Activated naive CD4-positive, alpha-beta T cell treated with anti-CD3 and anti-CD28 coated beads, Interleukin-2, amount 50 U/mL, for 72 hours (primary cell): ENCODE data around the gene RTP5. TPM values are rescaled to one million over a fixed set of nuclear protein-coding genes. Genes with fewer than 3 reads are reported as not detected.
"Not testable (repeated sequence)": the region's sequence is repeated elsewhere in the genome, so short reads cannot be mapped to it uniquely, and the experiment has no call there.

Experiments
- ATAC-seq, 2 donors: fragments of 150-1000 bp; cut with Tn5 transposase; 2 replicates each; pipeline ENCODE4 v1.10.0; 2021; ENCODE audit warnings: mild to moderate bottlenecking in 2 of 2, moderate library complexity in 2 of 2
- DNase-seq, 2 donors: peaks; one replicate each; pipeline ENCODE4 v3.0.0; 2021 to 2022; ENCODE audit warnings: low spot score in 2 of 2
- H3K27ac Mint-ChIP-seq, 2 donors: one replicate each; pipeline ENCODE4 v1.8.0; 2022; ENCODE audit warnings: mild to moderate bottlenecking in 2 of 2, mixed read lengths in 2 of 2
- H3K36me3 Mint-ChIP-seq, 2 donors: one replicate each; pipeline ENCODE4 v1.8.0; 2022; ENCODE audit warnings: mixed read lengths in 2 of 2
- H3K9me3 Mint-ChIP-seq, 2 donors: one replicate each; pipeline ENCODE4 v1.8.0; 2022; ENCODE audit warnings: mixed read lengths in 2 of 2
- total RNA-seq, 2 donors: library from RNA; stranded (reverse); gene quantifications; one replicate each; pipeline ENCODE4 v1.2.3, GENCODE V29; 2022

RTP5 gene
- total RNA-seq, 2 donors from 2014 or later = 0.09 TPM; not detected in 1

GRCh38 chr2:241908686-241909420, 39.3 kb downstream of the RTP5 start:
- ATAC-seq (no peak), DNase-seq (peak in 1 of 2 donors; percentile 30)
- Mint-ChIP-seq H3K36me3 (peaks cover 16 to 22% of the 10 kb centered on the region in 2 donors), H3K27ac (no peak overlapping the region), H3K9me3 (peaks cover 0 to 4% of the 10 kb centered on the region in 2 donors)

DNA sequence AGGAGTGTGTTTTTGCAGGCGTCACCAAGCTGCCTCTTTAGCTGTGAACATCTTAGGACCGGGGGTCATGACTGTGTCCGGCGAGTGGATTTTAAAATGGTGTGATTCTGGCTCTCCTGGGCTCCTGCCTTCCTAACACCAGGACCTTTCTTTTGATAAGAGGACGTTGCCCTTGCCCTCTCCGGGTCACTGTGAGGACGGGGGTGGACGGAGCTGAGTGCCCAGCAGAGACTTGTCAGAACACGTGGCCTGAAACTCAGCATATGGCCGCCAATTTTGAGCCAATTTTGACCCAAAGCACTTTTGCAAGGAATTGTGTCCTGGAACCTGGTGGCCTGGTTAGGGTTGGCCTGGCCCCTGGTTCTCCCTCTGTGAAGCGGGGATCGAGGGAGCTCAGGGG, 40.2 kb downstream of the RTP5 start:
- no peak for ATAC-seq
- Mint-ChIP-seq H3K9me3 (peaks cover 0 to 4% of the 10 kb centered on the region in 2 donors), H3K36me3 (peaks cover 16 to 22% of the 10 kb centered on the region in 2 donors)

GRCh38 chr2:241910604-241911520, 41.3 kb downstream of the RTP5 start:
- peaks cover 0 to 4% of the 10 kb centered on the region in 2 donors for H3K9me3 Mint-ChIP-seq
- no peak overlapping the region for H3K27ac Mint-ChIP-seq
- ATAC-seq = no peak

More for the DNA sequence above, 40.2 kb downstream of the RTP5 start:
- peak in 1 of 2 donors; percentile 48 for DNase-seq
- H3K27ac Mint-ChIP-seq = no peak overlapping the region

DNA sequence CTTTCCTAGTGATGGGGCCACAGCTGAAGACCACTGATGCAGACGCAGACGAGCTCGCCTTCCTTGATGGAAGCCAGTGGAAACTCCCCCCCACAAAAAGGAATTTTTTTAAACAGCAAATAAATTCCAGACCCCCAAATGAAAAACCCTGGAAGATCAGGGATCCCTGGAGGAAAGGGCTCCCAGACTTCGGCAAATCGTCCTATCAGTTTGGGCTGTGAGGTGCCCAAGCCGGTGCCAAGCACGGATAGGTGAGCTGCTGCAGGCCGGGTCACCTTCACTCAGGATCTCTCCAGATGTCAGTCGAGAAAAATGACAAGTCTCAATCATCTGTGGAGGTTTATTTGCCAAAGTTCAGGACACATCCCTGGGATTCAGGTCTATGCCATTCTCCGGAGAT, 42.0 kb downstream of the RTP5 start:
- Mint-ChIP-seq H3K36me3 (peaks cover 16 to 22% of the 10 kb centered on the region in 2 donors), H3K27ac (peak overlapping the region in 1 of 2 donors; percentile 4), H3K9me3 (peaks cover 0 to 4% of the 10 kb centered on the region in 2 donors)
- DNase-seq (no peak), ATAC-seq (no peak)

More at GRCh38 chr2:241910604-241911520, 41.3 kb downstream of the RTP5 start:
- DNase-seq = no peak
- peaks cover 16 to 22% of the 10 kb centered on the region in 2 donors for H3K36me3 Mint-ChIP-seq

DNA sequence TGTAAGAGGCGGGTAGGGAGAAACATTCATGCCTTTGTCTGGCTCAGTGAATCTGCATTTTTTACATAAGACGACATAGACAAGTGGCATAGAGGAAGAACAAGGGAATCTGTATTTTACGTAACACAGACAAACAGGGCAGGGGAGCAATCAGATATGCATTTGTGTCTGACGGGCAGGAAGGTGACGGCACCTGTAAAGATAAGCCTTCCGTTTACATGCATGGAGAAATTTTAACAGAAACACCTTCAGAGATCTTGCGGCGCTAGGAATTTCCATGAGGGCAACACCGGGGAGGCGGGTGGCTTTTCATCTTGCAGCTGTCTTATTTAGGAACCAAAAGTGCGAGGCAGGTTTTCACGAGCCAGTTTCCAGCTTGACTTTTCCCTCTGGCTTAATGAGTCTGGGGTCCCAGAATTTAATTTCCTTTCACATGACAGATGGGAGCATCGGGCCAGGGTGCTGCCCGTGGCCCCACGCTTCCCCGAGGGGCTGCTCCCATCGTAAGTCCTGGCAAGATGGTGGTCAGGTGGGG, 42.6 kb downstream of the RTP5 start:
- DNase-seq (no peak), ATAC-seq (no peak)
- peaks cover 0 to 6% of the 10 kb centered on the region in 2 donors for H3K9me3 Mint-ChIP-seq
- peaks cover 16 to 22% of the 10 kb centered on the region in 2 donors for H3K36me3 Mint-ChIP-seq
- no peak overlapping the region for H3K27ac Mint-ChIP-seq

- no peak overlapping the region for H3K27ac Mint-ChIP-seq
Measured at GRCh38 chr2:241913703-241914102, 44.2 kb downstream of the RTP5 start.

DNA sequence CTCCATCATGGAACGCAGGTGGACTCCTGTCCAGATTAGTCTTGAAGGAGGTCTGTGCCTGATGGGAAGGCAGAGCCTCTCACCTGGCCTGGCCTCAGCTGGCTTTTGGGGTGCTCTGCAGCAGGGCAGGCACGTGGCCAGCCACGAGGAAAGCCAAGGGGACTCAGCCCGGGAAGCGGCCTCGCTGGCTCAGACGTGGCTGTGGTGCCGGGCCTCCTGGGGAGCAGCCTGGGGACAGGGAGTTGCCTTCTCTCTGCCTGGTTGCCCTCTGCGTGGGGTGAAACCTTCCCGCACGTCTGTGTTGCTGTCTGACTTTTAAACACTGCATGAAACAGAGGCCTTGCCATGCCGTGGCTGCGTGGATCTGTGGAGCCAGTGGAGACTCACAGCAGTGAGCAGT, 45.0 kb downstream of the RTP5 start:
- no peak overlapping the region for H3K27ac Mint-ChIP-seq
- H3K36me3 Mint-ChIP-seq = peaks cover 16 to 22% of the 10 kb centered on the region in 2 donors
- ATAC-seq (no peak), DNase-seq (no peak)
- peaks cover 4 to 17% of the 10 kb centered on the region in 2 donors for H3K9me3 Mint-ChIP-seq

More at GRCh38 chr2:241913703-241914102, 44.2 kb downstream of the RTP5 start:
- Mint-ChIP-seq H3K36me3 (peaks cover 16 to 22% of the 10 kb centered on the region in 2 donors), H3K9me3 (peaks cover 4 to 17% of the 10 kb centered on the region in 2 donors)
- DNase-seq (no peak), ATAC-seq (no peak)

DNA sequence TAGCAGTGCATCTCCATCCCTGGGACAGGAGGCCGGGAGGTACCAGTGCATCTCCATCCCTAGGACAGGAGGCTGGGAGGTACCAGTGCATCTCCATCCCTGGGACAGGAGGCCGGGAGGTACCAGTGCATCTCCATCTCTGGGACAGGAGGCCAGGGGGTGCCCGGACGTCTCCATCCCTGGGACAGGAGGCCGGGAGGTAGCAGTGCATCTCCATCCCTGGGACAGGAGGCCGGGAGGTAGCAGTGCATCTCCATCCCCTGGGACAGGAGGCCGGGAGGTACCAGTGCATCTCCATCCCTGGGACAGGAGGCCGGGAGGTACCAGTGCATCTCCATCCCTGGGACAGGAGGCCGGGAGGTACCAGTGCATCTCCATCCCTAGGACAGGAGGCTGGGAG, 52.1 kb downstream of the RTP5 start:
- H3K27ac Mint-ChIP-seq, ATAC-seq, DNase-seq, H3K36me3 Mint-ChIP-seq: not testable (repeated sequence)
- peaks cover 4 to 13% of the 10 kb centered on the region in 2 donors for H3K9me3 Mint-ChIP-seq

- no peak for DNase-seq
- Mint-ChIP-seq H3K9me3 (peaks cover 4 to 8% of the 10 kb centered on the region in 2 donors), H3K27ac (no peak overlapping the region), H3K36me3 (no peaks in the 10 kb centered on the region)
- no peak for ATAC-seq
Measured at GRCh38 chr2:241922411-241922810, 52.9 kb downstream of the RTP5 start.

GRCh38 chr2:241922816-241923601, 53.5 kb downstream of the RTP5 start:
- not testable (repeated sequence) for H3K36me3 Mint-ChIP-seq, ATAC-seq, DNase-seq, H3K27ac Mint-ChIP-seq, H3K9me3 Mint-ChIP-seq

Other genes starting within 250 kb of the RTP5 start
- gene THAP4, start 232.6 kb upstream of the RTP5 start, total RNA-seq = 10 to 100 TPM; 42.2 to 45.8 TPM
- 100 to 1,000 TPM; 103 to 107 TPM for gene ATG4B, start 232.0 kb upstream of the RTP5 start, total RNA-seq
- gene DTYMK, start 182.9 kb upstream of the RTP5 start, total RNA-seq = 10 to 100 TPM; 85.5 to 92.9 TPM
- 10 to 100 TPM; 36.9 to 41.6 TPM for gene ING5, start 167.7 kb upstream of the RTP5 start, total RNA-seq
- gene D2HGDH, start 135.1 kb upstream of the RTP5 start, total RNA-seq = 10 to 100 TPM; 22.1 to 38.2 TPM
- 1 to 10 TPM in 1 of 2 donors, under 1 TPM in 1; 0.16 to 1.1 TPM for gene GAL3ST2, start 92.9 kb upstream of the RTP5 start, total RNA-seq
- gene NEU4, start 60.5 kb upstream of the RTP5 start, total RNA-seq = 1 to 10 TPM; 1.1 to 1.2 TPM
- gene PDCD1, start 10.8 kb upstream of the RTP5 start, total RNA-seq = 10 to 100 TPM; 22.5 to 25.4 TPM